Fibroblast of skin of scalp (primary cell): ENCODE measurements around the gene ZNF860.
"Not testable (repeated sequence)": the region's sequence is repeated elsewhere in the genome, so short reads cannot be mapped to it uniquely, and the experiment has no call there.

Experiments
- DNase-seq: peaks from one replicate; pipeline ENCODE4 v3.0.0-alpha.2; 2013

The ZNF860 gene

GRCh38 chr3:31962801-31963205, 18.7 kb upstream of the ZNF860 start:
- DNase-seq = no peak

GRCh38 chr3:31966978-31967591, 14.5 kb upstream of the ZNF860 start:
- no peak for DNase-seq

GRCh38 chr3:31967592-31967991, 14.0 kb upstream of the ZNF860 start:
- DNase-seq = no peak

GRCh38 chr3:31968369-31968926, 13.1 kb upstream of the ZNF860 start:
- DNase-seq = peak; percentile 76

- peak; percentile 97 for DNase-seq
These were observed 12.6 kb upstream of the ZNF860 start for GRCh38 chr3:31968927-31969418.

- no peak for DNase-seq
These were observed 9.9 kb upstream of the ZNF860 start for GRCh38 chr3:31971607-31972006.

- DNase-seq = no peak
These were observed 8.5 kb upstream of the ZNF860 start for GRCh38 chr3:31973081-31973480.

- DNase-seq = no peak
These were observed 7.7 kb upstream of the ZNF860 start for GRCh38 chr3:31973837-31974236.

GRCh38 chr3:31974471-31974870, 7.1 kb upstream of the ZNF860 start:
- no peak for DNase-seq

- no peak for DNase-seq
These were observed 6.6 kb upstream of the ZNF860 start for GRCh38 chr3:31974964-31975363.

GRCh38 chr3:31976302-31976701, 5.2 kb upstream of the ZNF860 start:
- DNase-seq = no peak

GRCh38 chr3:31977736-31978135, 3.8 kb upstream of the ZNF860 start:
- no peak for DNase-seq

GRCh38 chr3:31978553-31978952, 3.0 kb upstream of the ZNF860 start:
- no peak for DNase-seq

- no peak for DNase-seq
These were observed 2.4 kb upstream of the ZNF860 start for GRCh38 chr3:31979001-31979697.

- DNase-seq = peak; percentile 22
These were observed 882 bp upstream of the ZNF860 start for GRCh38 chr3:31980530-31981205.

GRCh38 chr3:31984321-31984720, 2.8 kb downstream of the ZNF860 start:
- no peak for DNase-seq

GRCh38 chr3:31985831-31986230, 4.3 kb downstream of the ZNF860 start:
- no peak for DNase-seq

GRCh38 chr3:31988271-31988670, 6.7 kb downstream of the ZNF860 start:
- peak; percentile 58 for DNase-seq

- DNase-seq = not testable (repeated sequence)
These were observed 11.4 kb downstream of the ZNF860 start for GRCh38 chr3:31992995-31993394.

GRCh38 chr3:31993843-31994242, 12.3 kb downstream of the ZNF860 start:
- DNase-seq = no peak

GRCh38 chr3:31995026-31995425, 13.5 kb downstream of the ZNF860 start:
- DNase-seq = not testable (repeated sequence)

- DNase-seq = no peak
These were observed 14.6 kb downstream of the ZNF860 start for GRCh38 chr3:31996195-31996594.

GRCh38 chr3:31997500-31997899, 15.9 kb downstream of the ZNF860 start:
- no peak for DNase-seq
